GM15510 (cell line): ENCODE measurements around the gene RASA3.

ENCODE experiments used
- POLR2A ChIP-seq: IDR thresholded peaks from 3 replicates; pipeline ENCODE4 v1.6.1; 2011; ENCODE audit warnings: borderline replicate concordance; ENCODE audit not compliant: insufficient read length; ENCODE audit errors: extremely low read depth

RASA3 gene

GRCh38 chr13:114135731-114136171 lies 3.3 kb upstream of the RASA3 start:
- no peak for TF ChIP-seq POLR2A

GRCh38 chr13:114134944-114135610 lies 2.7 kb upstream of the RASA3 start:
- TF ChIP-seq POLR2A: no peak

- no peak for TF ChIP-seq POLR2A
These were observed 1.9 kb upstream of the RASA3 start for GRCh38 chr13:114134111-114134943.

- no peak for TF ChIP-seq POLR2A
These were observed 622 bp downstream of the RASA3 start for GRCh38 chr13:114131583-114132418.

- TF ChIP-seq POLR2A: no peak
These were observed 1.4 kb downstream of the RASA3 start for GRCh38 chr13:114130837-114131582.

GRCh38 chr13:114130131-114130836 lies 2.1 kb downstream of the RASA3 start:
- TF ChIP-seq POLR2A: no peak

- no peak for TF ChIP-seq POLR2A
These were observed 2.8 kb downstream of the RASA3 start for GRCh38 chr13:114129649-114130062.

- TF ChIP-seq POLR2A: peak; percentile 26
These were observed 3.5 kb downstream of the RASA3 start for GRCh38 chr13:114128624-114129522.

- TF ChIP-seq POLR2A: no peak
These were observed 4.1 kb downstream of the RASA3 start for GRCh38 chr13:114128348-114128623.

- no peak for TF ChIP-seq POLR2A
These were observed 4.7 kb downstream of the RASA3 start for GRCh38 chr13:114127473-114128347.

- TF ChIP-seq POLR2A: no peak
These were observed 5.5 kb downstream of the RASA3 start for GRCh38 chr13:114126789-114127472.
